Gastrocnemius medialis (tissue), 4 donors: ENCODE results near the gene MRPL18. TPM values are rescaled to one million over a fixed set of nuclear protein-coding genes. Genes with fewer than 3 reads are reported as not detected.

Experiments used
- ATAC-seq, 2 donors: fragments of 150-250 bp; one replicate each; pipeline ENCODE4 v1.9.1; 2016
- DNase-seq, 2 donors: peaks; one replicate each; pipeline ENCODE4 v3.0.0-alpha.2; 2019
- H3K27ac ChIP-seq, 4 donors: fragments of 200-600 bp; sonication (generic); 1 replicate in 1 of 4; 2 replicates in 3 of 4; pipeline ENCODE4 v1.5.1; 2016 to 2018; ENCODE audit warnings: mild to moderate bottlenecking in 2 of 4, moderate library complexity in 1 of 4
- H3K27me3 ChIP-seq, 3 donors: fragments of 200-600 bp; sonication (generic) in 2 of 3; 1 replicate in 1 of 3; 2 replicates in 2 of 3; pipeline versions ENCODE4 v1.5.1 to v1.6.0; 2016 to 2019; ENCODE audit warnings: mild to moderate bottlenecking in 1 of 3, moderate library complexity in 1 of 3
- H3K36me3 ChIP-seq, 2 donors: fragments of 200-600 bp; sonication (generic) in 1 of 2; one replicate each; pipeline ENCODE4 v1.5.1; 2017 to 2018
- H3K4me1 ChIP-seq, 2 donors: fragments of 200-600 bp; sonication (generic) in 1 of 2; one replicate each; pipeline ENCODE4 v1.5.1; 2016 to 2017; ENCODE audit warnings: mild to moderate bottlenecking in 2 of 2
- H3K4me3 ChIP-seq, 4 donors: fragments of 200-600 bp; sonication (generic) in 3 of 4; 1 replicate in 1 of 4; 2 replicates in 3 of 4; pipeline ENCODE4 v1.5.1; 2016 to 2019; ENCODE audit warnings: mild to moderate bottlenecking in 2 of 4
- H3K9me3 ChIP-seq, 3 donors: fragments of 200-600 bp; sonication (generic) in 2 of 3; 1 replicate in 1 of 3; 2 replicates in 2 of 3; pipeline ENCODE4 v1.5.1; 2016 to 2019
- POLR2A ChIP-seq, 2 donors: fragments of 450-650 bp; IDR thresholded peaks; one replicate each; pipeline ENCODE4 v1.6.1; 2017; ENCODE audit warnings: antibody characterized with exemption in 2 of 2, mild to moderate bottlenecking in 2 of 2, moderate library complexity in 2 of 2
- in situ Hi-C, 4 donors: fragments of 200-750 bp; cut with MboI; loops; one replicate each; pipeline versions ENCODE4 v1.15.0 to v1.8.0; 2017; ENCODE audit warnings: low sequenced_read_pairs in 4 of 4
- intact Hi-C: fragments of 100-400 bp; cut with DNase I; formaldehyde crosslinking; loops from one replicate; pipeline ENCODE4 v1.15.1; 2023; ENCODE audit warnings: low total_unique reads
- total RNA-seq, 4 donors: library from RNA; depleted of rRNA; stranded (reverse); fragments of >200 nt; gene quantifications; one replicate each; pipeline versions ENCODE4 v1.1.0 to v1.2.3, GENCODE V29; 2016
- TF ChIP-seq, protein P1 (sequence below), 5 experiments: fragments of 450-650 bp in 3 of 5; fragments of 200-600 bp in 2 of 5; sonication (generic) in 2 of 5; IDR thresholded peaks in 4 of 5; conservative IDR thresholded peaks in 1 of 5; 1 replicate in 4 of 5; 2 replicates in 1 of 5; pipeline ENCODE4 v1.5.1; 2016 to 2019; ENCODE audit warnings: antibody characterized with exemption in 5 of 5, mild to moderate bottlenecking in 3 of 5, moderate library complexity in 3 of 5

The MRPL18 gene
- total RNA-seq, 4 donors from 2014 or later, result 54.0 to 122 (median 69.0) TPM

DNA sequence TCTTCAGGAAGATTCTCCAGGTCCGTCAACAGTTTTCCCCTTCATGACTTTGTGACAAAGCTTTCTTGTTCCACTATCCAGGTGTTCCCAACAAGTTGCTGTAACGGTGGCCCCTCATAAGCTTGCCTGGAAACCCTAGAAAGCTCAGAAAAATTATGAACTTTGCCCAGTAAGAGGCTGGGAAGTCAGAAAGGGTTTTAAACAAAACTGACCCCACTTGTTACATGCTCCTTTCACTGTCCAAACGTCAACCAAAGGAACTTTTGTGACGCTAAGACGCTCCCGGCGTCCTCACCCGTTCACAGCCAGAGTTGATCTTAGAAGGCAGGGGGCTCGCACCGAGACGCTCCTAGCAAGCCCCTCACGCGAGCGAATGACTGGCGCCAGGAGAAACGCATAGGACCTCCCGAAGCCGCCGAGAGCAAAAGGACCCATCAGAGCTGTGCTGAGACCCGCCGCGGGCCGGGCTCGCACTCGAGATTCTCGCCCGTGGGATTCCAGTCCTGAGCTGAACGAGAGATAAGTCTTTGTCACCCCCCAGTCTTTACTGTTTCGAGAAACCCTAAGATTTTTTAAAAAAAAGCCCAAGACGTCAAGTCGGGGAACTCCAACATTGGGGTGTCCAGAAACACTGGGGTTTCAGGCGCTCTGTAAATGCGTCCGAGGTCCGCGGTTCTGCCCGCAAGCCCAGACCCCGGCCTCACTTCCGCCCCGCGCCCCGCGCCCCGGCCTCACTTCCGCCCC is 29.0 kb upstream of the MRPL18 start:
- no peaks in the 10 kb centered on the region for H3K27me3 ChIP-seq
- ATAC-seq (peak in 1 of 2 donors; percentile 15), DNase-seq (peak in 1 of 2 donors; percentile 4)
- intact Hi-C loops, result loop anchor here (2.0 kb wide), 1 partner anchor 18 kb away; no protein-coding TSS in a partner anchor
- H3K36me3 ChIP-seq, result peaks cover 0 to 34% of the 10 kb centered on the region in 2 donors
- peaks cover 13 to 19% of the 10 kb centered on the region in 2 donors for H3K4me1 ChIP-seq
- TF ChIP-seq, protein P1, sequence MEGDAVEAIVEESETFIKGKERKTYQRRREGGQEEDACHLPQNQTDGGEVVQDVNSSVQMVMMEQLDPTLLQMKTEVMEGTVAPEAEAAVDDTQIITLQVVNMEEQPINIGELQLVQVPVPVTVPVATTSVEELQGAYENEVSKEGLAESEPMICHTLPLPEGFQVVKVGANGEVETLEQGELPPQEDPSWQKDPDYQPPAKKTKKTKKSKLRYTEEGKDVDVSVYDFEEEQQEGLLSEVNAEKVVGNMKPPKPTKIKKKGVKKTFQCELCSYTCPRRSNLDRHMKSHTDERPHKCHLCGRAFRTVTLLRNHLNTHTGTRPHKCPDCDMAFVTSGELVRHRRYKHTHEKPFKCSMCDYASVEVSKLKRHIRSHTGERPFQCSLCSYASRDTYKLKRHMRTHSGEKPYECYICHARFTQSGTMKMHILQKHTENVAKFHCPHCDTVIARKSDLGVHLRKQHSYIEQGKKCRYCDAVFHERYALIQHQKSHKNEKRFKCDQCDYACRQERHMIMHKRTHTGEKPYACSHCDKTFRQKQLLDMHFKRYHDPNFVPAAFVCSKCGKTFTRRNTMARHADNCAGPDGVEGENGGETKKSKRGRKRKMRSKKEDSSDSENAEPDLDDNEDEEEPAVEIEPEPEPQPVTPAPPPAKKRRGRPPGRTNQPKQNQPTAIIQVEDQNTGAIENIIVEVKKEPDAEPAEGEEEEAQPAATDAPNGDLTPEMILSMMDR (IDR thresholded peaks at IDR 0.05 in 4 of 5, conservative IDR thresholded peaks at IDR 0.05 in 1 of 5), result no peak
- no peak for TF ChIP-seq POLR2A (IDR thresholded peaks at IDR 0.05)
- peak overlapping the region; percentile 96 to 99 (median 96) for H3K27ac ChIP-seq
- in situ Hi-C loops, result no loop called here
- H3K9me3 ChIP-seq, result no peaks in the 10 kb centered on the region
- H3K4me3 ChIP-seq, result peak overlapping the region; percentile 84 to 90 (median 88)

DNA sequence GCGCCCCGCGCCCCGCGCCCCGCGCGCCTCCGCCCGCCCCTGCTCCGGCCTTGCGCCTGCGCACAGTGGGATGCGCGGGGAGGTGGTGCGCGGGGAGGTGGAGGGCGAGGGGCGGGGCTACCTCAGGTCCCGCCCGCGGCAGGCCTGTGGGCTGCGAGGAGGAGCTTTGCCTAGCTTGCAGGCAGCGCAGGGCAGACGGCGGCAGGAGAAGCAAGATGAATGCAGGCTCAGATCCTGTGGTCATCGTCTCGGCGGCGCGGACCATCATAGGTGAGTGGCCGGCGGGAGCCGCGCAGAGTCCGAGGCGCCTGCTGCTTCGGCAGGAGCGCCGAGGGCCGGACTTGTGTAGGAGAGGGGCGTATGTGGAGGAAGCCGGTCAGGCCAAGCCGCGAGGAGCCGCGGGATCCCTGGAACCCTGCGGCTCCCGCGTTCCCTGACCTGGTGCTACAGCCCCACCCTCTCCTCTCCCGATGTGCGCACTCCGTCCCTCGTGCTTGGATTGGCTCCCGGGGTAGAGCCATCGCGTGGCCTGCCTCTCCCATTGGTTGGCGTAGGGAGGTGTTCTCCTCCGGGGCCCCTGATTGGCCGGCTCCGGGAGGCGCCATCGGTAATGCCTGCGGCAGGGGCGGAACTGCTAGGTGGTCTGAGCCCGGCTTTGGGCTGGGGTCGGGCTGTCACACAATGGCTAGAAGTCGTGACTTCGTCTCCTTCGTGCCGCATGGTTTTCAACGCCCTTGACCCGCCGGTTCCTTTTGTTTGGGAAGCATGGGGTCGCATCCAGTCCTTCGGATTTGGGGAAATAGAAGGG is 28.2 kb upstream of the MRPL18 start, which contains the start of gene ACAT2:
Gene ACAT2, plus strand, starts transcription at position 173 of the 808 bp plus-strand sequence. Its CDS starts 43 bp downstream, at position 216.
- H3K27ac ChIP-seq, result peak within 1 kb of the TSS; percentile 96 to 99 (median 96)
- peaks cover 0 to 33% of the 10 kb centered on the region in 2 donors for H3K36me3 ChIP-seq
- no peaks in the 10 kb centered on the region for H3K9me3 ChIP-seq
- H3K4me1 ChIP-seq, result peaks cover 13 to 19% of the 10 kb centered on the region in 2 donors
- TF ChIP-seq, protein P1 (IDR thresholded peaks at IDR 0.05 in 4 of 5, conservative IDR thresholded peaks at IDR 0.05 in 1 of 5), result peak in 2 of 5 experiments; percentile 8 to 40
- TF ChIP-seq POLR2A (IDR thresholded peaks at IDR 0.05), result peak; percentile 47 to 68
- peak; percentile 95 to 96 for DNase-seq
- intact Hi-C loops, result loop anchor here (1.0 to 2.0 kb wide), 4 partner anchors 19 to 69 kb away; partner anchors contain the start of genes SOD2, TCP1 and WTAP
- in situ Hi-C loops, result no loop called here
- ATAC-seq, result peak; percentile 98 to 99
- H3K4me3 ChIP-seq, result peak within 1 kb of the TSS; percentile 84 to 90 (median 88)
- no peaks in the 10 kb centered on the region for H3K27me3 ChIP-seq

DNA sequence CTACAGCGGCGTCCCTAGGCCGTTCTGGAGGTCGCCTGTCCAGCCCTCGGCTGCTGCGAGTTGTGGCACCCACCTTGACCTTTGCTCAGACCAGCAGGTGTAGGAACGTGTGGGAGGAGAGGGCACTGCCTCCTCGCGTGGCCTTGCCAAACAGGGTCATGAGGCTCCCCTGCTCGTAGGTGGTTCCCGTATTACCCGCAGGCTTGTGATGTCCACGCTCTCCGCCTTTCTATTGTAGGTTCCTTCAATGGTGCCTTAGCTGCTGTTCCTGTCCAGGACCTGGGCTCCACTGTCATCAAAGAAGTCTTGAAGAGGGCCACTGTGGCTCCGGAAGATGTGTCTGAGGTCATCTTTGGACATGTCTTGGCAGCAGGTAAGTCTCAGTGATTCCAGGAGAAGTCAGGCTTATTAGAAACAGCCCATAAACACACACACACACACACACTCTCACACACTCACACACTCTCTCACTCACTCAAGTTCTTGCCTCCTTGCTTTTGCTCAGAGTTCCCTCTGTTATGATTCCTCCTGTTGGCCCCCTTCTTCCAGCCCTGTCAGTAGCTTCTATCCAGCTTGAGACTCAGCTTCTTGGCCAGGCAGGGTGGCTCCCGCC is 27.5 kb upstream of the MRPL18 start:
- in situ Hi-C loops, result no loop called here
- Histone ChIP-seq H3K4me3 (peak overlapping the region; percentile 84 to 90 (median 88)), H3K27ac (peak overlapping the region; percentile 96 to 99 (median 96)), H3K36me3 (peaks cover 0 to 33% of the 10 kb centered on the region in 2 donors), H3K27me3 (no peaks in the 10 kb centered on the region), H3K9me3 (no peaks in the 10 kb centered on the region), H3K4me1 (peaks cover 13 to 19% of the 10 kb centered on the region in 2 donors)
- DNase-seq, result no peak
- ATAC-seq, result no peak
- intact Hi-C loops, result loop anchor here (1.0 to 2.0 kb wide), 3 partner anchors 27 to 70 kb away; partner anchors contain the start of genes SOD2, TCP1 and WTAP
- TF ChIP-seq, protein P1 (IDR thresholded peaks at IDR 0.05 in 4 of 5, conservative IDR thresholded peaks at IDR 0.05 in 1 of 5), result no peak
- TF ChIP-seq POLR2A (IDR thresholded peaks at IDR 0.05), result no peak

DNA sequence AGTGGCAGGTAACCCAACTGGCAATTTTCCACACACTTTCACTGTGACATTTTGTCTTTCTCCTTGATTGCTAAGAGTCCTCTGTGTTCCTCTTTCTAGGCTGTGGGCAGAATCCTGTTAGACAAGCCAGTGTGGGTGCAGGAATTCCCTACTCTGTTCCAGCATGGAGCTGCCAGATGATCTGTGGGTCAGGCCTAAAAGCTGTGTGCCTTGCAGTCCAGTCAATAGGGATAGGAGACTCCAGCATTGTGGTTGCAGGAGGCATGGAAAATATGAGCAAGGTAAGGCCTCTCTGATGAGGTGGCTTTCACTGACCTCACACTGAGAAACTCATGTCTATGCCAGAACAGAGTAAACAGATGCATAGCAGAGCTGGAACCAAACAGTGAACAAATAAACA is 23.4 kb upstream of the MRPL18 start:
- H3K36me3 ChIP-seq, result peaks cover 0 to 37% of the 10 kb centered on the region in 2 donors
- H3K27ac ChIP-seq, result no peak overlapping the region
- in situ Hi-C loops (no loop called here), intact Hi-C loops (no loop called here)
- H3K9me3 ChIP-seq, result no peaks in the 10 kb centered on the region
- no peaks in the 10 kb centered on the region for H3K27me3 ChIP-seq
- no peak for ATAC-seq
- no peak overlapping the region for H3K4me3 ChIP-seq
- H3K4me1 ChIP-seq, result peaks cover 5 to 9% of the 10 kb centered on the region in 2 donors
- TF ChIP-seq POLR2A (IDR thresholded peaks at IDR 0.05), result no peak
- TF ChIP-seq, protein P1 (IDR thresholded peaks at IDR 0.05 in 4 of 5, conservative IDR thresholded peaks at IDR 0.05 in 1 of 5), result no peak
- DNase-seq, result no peak
